Measurements from ENCODE around the gene TEAD4.

- TF ChIP-seq POLR2AphosphoS5 (IDR thresholded peaks at IDR 0.05) (no peak), CTCF (IDR thresholded peaks at IDR 0.05 in 8 of 11, conservative IDR thresholded peaks at IDR 0.05 in 3 of 11) (no peak)
These were observed 1.9 kb downstream of the TEAD4 start for GRCh38 chr12:2960996-2961616.

All from spleen (tissue), 7 donors.